OCI-LY1 (cell line): ENCODE measurements around the gene FMR1.

Experiments
- H2AFZ ChIP-seq: fragments of 200-600 bp; sonication (generic), shearing (Covaris generic); 2 replicates; pipeline ENCODE4 v1.6.0; 2014; ENCODE audit warnings: antibody characterized with exemption, mild to moderate bottlenecking, low read length
- H3F3A ChIP-seq: fragments of 200-600 bp; sonication (generic), shearing (Covaris generic); 2 replicates; pipeline ENCODE4 v1.6.0; 2014; ENCODE audit warnings: mild to moderate bottlenecking, antibody characterized with exemption, low read length, moderate library complexity; ENCODE audit not compliant: insufficient read depth
- H3K27ac ChIP-seq: fragments of 200-600 bp; sonication (generic); 2 replicates; pipeline ENCODE4 v1.5.1; 2014; ENCODE audit warnings: low read length, mixed run types, mild to moderate bottlenecking, low read depth; ENCODE audit not compliant: poor library complexity, severe bottlenecking
- H3K27me3 ChIP-seq: fragments of 200-600 bp; sonication (generic); 2 replicates; pipeline ENCODE4 v1.6.0; 2014; ENCODE audit warnings: antibody characterized with exemption, mild to moderate bottlenecking, low read length, moderate library complexity; ENCODE audit not compliant: insufficient read depth
- H3K36me3 ChIP-seq: fragments of 200-600 bp; sonication (generic); 2 replicates; pipeline ENCODE4 v1.6.1; 2014; ENCODE audit warnings: mild to moderate bottlenecking, antibody characterized with exemption, low read length, moderate library complexity, mixed read lengths; ENCODE audit not compliant: insufficient read depth
- H3K4me1 ChIP-seq: fragments of 200-600 bp; sonication (generic); 2 replicates; pipeline ENCODE4 v1.5.1; 2014; ENCODE audit warnings: mild to moderate bottlenecking, low read length, moderate library complexity; ENCODE audit not compliant: insufficient read depth, severe bottlenecking
- H3K4me2 ChIP-seq: fragments of 200-600 bp; sonication (generic), shearing (Covaris generic); 2 replicates; pipeline ENCODE4 v1.6.1; 2014; ENCODE audit warnings: low read length
- H3K4me3 ChIP-seq: fragments of 200-600 bp; sonication (generic); 2 replicates; pipeline ENCODE4 v1.5.1; 2014; ENCODE audit warnings: low read length, low read depth, mild to moderate bottlenecking, mixed read lengths; ENCODE audit not compliant: poor library complexity, severe bottlenecking
- H3K79me2 ChIP-seq: fragments of 200-600 bp; shearing (Covaris generic); 2 replicates; pipeline ENCODE4 v1.6.1; 2016; ENCODE audit warnings: mixed run types, low read length, mixed read lengths; ENCODE audit not compliant: insufficient read depth
- H3K9ac ChIP-seq: fragments of 200-600 bp; sonication (generic), shearing (Covaris generic); 2 replicates; pipeline ENCODE4 v1.6.1; 2014; ENCODE audit warnings: mild to moderate bottlenecking, low read length, mixed read lengths
- H3K9me2 ChIP-seq: fragments of 200-600 bp; sonication (generic), shearing (Covaris generic); 2 replicates; pipeline ENCODE4 v1.6.1; 2014; ENCODE audit warnings: low read depth, mild to moderate bottlenecking, low read length, mixed read lengths
- H3K9me3 ChIP-seq: fragments of 200-600 bp; shearing (Covaris generic); 2 replicates; pipeline ENCODE4 v1.6.1; 2014; ENCODE audit warnings: low read length, mixed read lengths
- H4K20me1 ChIP-seq: fragments of 200-600 bp; sonication (generic), shearing (Covaris generic); 2 replicates; pipeline ENCODE4 v1.6.0; 2016; ENCODE audit warnings: mild to moderate bottlenecking, low read length; ENCODE audit not compliant: insufficient read depth
- EZH2 ChIP-seq: fragments of 200-600 bp; sonication (generic), shearing (Covaris generic); IDR thresholded peaks from 2 replicates; pipeline ENCODE4 v1.8.0; 2017; ENCODE audit warnings: borderline replicate concordance, mixed run types, mild to moderate bottlenecking, antibody characterized with exemption, low read length, moderate library complexity, mixed read lengths
- TF ChIP-seq, protein P1 (sequence below): fragments of 200-600 bp; sonication (generic), shearing (Covaris generic); IDR thresholded peaks from 2 replicates; pipeline ENCODE4 v1.5.1; 2017; ENCODE audit warnings: mild to moderate bottlenecking, antibody characterized with exemption, low read length, moderate library complexity, mixed read lengths

Gene FMR1

DNA sequence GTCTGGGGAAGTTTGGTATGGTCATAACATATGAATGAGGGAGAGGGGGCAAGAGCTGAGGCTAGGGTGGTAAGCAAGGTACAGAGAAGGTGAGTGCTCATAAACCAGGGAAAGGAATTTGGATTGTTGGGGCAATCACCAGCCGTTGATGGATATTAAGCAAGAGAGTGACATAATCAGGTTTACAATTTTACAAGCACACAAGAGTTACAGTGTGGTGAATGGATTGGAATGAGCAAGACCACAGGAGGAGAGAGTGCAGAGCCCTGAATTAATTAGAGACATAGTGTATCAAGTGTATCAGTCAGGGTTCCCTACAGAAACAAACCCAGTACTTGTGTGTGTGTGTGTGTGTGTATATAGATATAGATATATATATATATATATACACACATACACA lies 50.8 kb downstream of the FMR1 start:
- no peak overlapping the region for H3K4me2 ChIP-seq
- no peaks in the 10 kb centered on the region for H3K27me3 ChIP-seq
- no peaks in the 10 kb centered on the region for H3F3A ChIP-seq
- H3K9ac ChIP-seq = no peak overlapping the region
- H3K9me3 ChIP-seq = no peaks in the 10 kb centered on the region
- no peaks in the 10 kb centered on the region for H3K79me2 ChIP-seq
- H3K9me2 ChIP-seq = no peaks in the 10 kb centered on the region
- TF ChIP-seq EZH2 = no peak
- TF ChIP-seq, protein P1, sequence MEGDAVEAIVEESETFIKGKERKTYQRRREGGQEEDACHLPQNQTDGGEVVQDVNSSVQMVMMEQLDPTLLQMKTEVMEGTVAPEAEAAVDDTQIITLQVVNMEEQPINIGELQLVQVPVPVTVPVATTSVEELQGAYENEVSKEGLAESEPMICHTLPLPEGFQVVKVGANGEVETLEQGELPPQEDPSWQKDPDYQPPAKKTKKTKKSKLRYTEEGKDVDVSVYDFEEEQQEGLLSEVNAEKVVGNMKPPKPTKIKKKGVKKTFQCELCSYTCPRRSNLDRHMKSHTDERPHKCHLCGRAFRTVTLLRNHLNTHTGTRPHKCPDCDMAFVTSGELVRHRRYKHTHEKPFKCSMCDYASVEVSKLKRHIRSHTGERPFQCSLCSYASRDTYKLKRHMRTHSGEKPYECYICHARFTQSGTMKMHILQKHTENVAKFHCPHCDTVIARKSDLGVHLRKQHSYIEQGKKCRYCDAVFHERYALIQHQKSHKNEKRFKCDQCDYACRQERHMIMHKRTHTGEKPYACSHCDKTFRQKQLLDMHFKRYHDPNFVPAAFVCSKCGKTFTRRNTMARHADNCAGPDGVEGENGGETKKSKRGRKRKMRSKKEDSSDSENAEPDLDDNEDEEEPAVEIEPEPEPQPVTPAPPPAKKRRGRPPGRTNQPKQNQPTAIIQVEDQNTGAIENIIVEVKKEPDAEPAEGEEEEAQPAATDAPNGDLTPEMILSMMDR = no peak
- H3K4me1 ChIP-seq = no peaks in the 10 kb centered on the region
- no peak overlapping the region for H3K4me3 ChIP-seq
- no peaks in the 10 kb centered on the region for H3K36me3 ChIP-seq
- no peak overlapping the region for H2AFZ ChIP-seq
- no peaks in the 10 kb centered on the region for H4K20me1 ChIP-seq
- H3K27ac ChIP-seq = no peak overlapping the region

DNA sequence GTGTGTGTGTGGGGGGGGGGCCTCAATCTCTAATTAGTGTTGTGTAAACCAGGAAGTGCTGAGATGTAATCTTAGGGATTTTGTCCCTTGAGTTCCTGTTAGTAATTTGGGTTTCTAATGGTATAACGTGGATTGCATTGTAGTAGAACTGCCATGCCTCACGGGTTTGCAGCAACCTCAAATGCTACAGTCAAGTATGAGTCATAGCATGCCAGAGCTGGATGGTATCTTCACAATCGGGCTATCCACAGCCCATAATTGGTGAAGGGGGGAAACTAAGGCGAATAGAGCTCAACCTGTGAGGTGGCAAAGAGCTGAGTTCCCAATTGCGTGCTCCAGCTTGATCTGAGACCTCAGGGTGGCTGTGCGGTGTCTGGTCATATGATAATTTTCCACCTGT lies 67.2 kb downstream of the FMR1 start:
- no peaks in the 10 kb centered on the region for H3K36me3 ChIP-seq
- no peaks in the 10 kb centered on the region for H3K9me3 ChIP-seq
- H3F3A ChIP-seq = no peaks in the 10 kb centered on the region
- H3K9ac ChIP-seq = no peak overlapping the region
- H3K4me3 ChIP-seq = no peak overlapping the region
- H2AFZ ChIP-seq = no peak overlapping the region
- H3K4me1 ChIP-seq = no peaks in the 10 kb centered on the region
- no peak overlapping the region for H3K27ac ChIP-seq
- no peak overlapping the region for H3K4me2 ChIP-seq
- TF ChIP-seq, protein P1 = no peak
- TF ChIP-seq EZH2 = no peak
- no peaks in the 10 kb centered on the region for H3K9me2 ChIP-seq
- no peaks in the 10 kb centered on the region for H3K27me3 ChIP-seq
- H3K79me2 ChIP-seq = no peaks in the 10 kb centered on the region
- no peaks in the 10 kb centered on the region for H4K20me1 ChIP-seq

DNA sequence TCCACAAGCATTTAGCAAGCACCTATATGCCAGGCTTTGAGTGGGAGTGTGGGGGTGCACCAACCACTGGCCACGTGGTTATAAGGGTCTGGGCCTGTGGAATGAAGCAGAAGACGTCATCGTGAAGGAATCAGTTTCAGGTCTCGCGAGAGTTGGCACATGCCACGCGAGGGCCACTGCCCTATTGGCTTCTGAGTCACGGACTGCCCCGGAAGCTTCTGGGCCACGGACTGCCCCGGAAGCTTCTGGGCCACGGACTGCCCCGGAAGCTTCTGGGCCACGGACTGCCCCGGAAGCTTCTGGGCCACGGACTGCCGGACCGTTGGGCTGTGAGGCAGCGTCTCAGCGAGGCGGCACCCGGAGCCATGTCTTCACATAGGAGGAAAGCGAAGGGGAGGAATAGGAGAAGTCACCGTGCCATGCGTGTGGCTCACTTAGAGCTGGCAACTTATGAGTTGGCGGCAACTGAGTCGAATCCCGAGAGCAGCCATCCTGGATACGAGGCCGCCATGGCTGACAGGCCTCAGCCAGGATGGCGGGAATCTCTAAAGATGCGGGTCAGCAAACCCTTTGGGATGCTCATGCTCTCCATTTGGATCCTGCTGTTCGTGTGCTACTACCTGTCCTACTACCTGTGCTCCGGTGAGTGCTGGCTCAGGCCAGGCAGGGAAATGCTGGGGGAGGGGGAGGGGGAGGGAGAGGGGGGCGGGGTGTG lies 69.5 kb downstream of the FMR1 start, which contains the start of gene FMR1NB:
FMR1NB (plus strand) TSS at position 300 of the 715 bp plus-strand sequence; CDS start at position 366, 66 bp downstream.
- Histone ChIP-seq H2AFZ (no peak within 1 kb of the TSS), H3K36me3 (no peaks in the 10 kb centered on the region), H3K9ac (no peak within 1 kb of the TSS), H3K27me3 (no peaks in the 10 kb centered on the region), H3K79me2 (no peaks in the 10 kb centered on the region), H4K20me1 (no peaks in the 10 kb centered on the region), H3K4me2 (no peak within 1 kb of the TSS), H3K4me1 (no peaks in the 10 kb centered on the region), H3F3A (no peaks in the 10 kb centered on the region), H3K4me3 (no peak within 1 kb of the TSS), H3K9me3 (no peaks in the 10 kb centered on the region), H3K9me2 (no peaks in the 10 kb centered on the region), H3K27ac (no peak within 1 kb of the TSS)
- TF ChIP-seq EZH2 = no peak
- TF ChIP-seq, protein P1 = no peak
